ENCODE data around the gene EPB41. TPM values are rescaled to one million over a fixed set of nuclear protein-coding genes. Genes with fewer than 3 reads are reported as not detected.

Gene EPB41
- total and polyA plus RNA-seq, 9 of the 15 experiments (the other 6 are each of a cell fraction or from before 2014, with no cell fraction given): 3.7 to 213 (median 141) TPM

- TF ChIP-seq ATF6 (CRISPR knock-in tag; IDR thresholded peaks at IDR 0.05) (no peak), MEIS2 (IDR thresholded peaks at IDR 0.05; ENCODE audit: partially characterized antibody) (no peak), NR2F6 (CRISPR knock-in tag; IDR thresholded peaks at IDR 0.05) (no peak), ASH1L (IDR thresholded peaks at IDR 0.05; ENCODE audit: borderline replicate concordance, low read depth, partially characterized antibody) (no peak), MEF2A (IDR thresholded peaks at IDR 0.05; ENCODE audit: control insufficient read depth, low read depth, low read length) (no peak), HEY1 (CRISPR knock-in tag; IDR thresholded peaks at IDR 0.05; ENCODE audit: borderline replicate concordance) (no peak), HMG20A (CRISPR knock-in tag; conservative IDR thresholded peaks at IDR 0.05) (no peak), U2AF1 (optimal IDR thresholded peaks at IDR 0.05; ENCODE audit: low read depth, low read length) (no peak), PHB (CRISPR knock-in tag; IDR thresholded peaks at IDR 0.05) (0 out of 2 replicates have a peak, but pooled peaks have one; percentile 37), NR2C1 (IDR thresholded peaks at IDR 0.05) (no peak), NR2C1 (tag; IDR thresholded peaks at IDR 0.05) (no peak), ZBTB5 (IDR thresholded peaks at IDR 0.05) (no peak), RNF2 (IDR thresholded peaks at IDR 0.05) (no peak), TRIM24 (IDR thresholded peaks at IDR 0.05) (no peak), USF2 (CRISPR knock-in tag; IDR thresholded peaks at IDR 0.05) (no peak), BCL6 (CRISPR knock-in tag; IDR thresholded peaks at IDR 0.05) (no peak), ZNF354B (CRISPR knock-in tag; IDR thresholded peaks at IDR 0.05) (no peak)
- TF ChIP-seq, protein P1, sequence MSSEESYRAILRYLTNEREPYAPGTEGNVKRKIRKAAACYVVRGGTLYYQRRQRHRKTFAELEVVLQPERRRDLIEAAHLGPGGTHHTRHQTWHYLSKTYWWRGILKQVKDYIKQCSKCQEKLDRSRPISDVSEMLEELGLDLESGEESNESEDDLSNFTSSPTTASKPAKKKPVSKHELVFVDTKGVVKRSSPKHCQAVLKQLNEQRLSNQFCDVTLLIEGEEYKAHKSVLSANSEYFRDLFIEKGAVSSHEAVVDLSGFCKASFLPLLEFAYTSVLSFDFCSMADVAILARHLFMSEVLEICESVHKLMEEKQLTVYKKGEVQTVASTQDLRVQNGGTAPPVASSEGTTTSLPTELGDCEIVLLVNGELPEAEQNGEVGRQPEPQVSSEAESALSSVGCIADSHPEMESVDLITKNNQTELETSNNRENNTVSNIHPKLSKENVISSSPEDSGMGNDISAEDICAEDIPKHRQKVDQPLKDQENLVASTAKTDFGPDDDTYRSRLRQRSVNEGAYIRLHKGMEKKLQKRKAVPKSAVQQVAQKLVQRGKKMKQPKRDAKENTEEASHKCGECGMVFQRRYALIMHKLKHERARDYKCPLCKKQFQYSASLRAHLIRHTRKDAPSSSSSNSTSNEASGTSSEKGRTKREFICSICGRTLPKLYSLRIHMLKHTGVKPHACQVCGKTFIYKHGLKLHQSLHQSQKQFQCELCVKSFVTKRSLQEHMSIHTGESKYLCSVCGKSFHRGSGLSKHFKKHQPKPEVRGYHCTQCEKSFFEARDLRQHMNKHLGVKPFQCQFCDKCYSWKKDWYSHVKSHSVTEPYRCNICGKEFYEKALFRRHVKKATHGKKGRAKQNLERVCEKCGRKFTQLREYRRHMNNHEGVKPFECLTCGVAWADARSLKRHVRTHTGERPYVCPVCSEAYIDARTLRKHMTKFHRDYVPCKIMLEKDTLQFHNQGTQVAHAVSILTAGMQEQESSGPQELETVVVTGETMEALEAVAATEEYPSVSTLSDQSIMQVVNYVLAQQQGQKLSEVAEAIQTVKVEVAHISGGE (CRISPR knock-in tag; IDR thresholded peaks at IDR 0.05): peak in 1 of 3 experiments; percentile 11; a peak in 1 of 6 replicates
- TF ChIP-seq, protein P2, sequence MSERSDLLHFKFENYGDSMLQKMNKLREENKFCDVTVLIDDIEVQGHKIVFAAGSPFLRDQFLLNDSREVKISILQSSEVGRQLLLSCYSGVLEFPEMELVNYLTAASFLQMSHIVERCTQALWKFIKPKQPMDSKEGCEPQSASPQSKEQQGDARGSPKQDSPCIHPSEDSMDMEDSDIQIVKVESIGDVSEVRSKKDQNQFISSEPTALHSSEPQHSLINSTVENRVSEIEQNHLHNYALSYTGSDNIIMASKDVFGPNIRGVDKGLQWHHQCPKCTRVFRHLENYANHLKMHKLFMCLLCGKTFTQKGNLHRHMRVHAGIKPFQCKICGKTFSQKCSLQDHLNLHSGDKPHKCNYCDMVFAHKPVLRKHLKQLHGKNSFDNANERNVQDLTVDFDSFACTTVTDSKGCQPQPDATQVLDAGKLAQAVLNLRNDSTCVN (CRISPR knock-in tag; IDR thresholded peaks at IDR 0.05): 0 out of 2 replicates have a peak, but pooled peaks have one; percentile 42
These were observed 26.3 kb upstream of the EPB41 start (continued) for GRCh38 chr1:28887835-28888682.
